Measurements from ENCODE around the gene BNIPL. TPM values are rescaled to one million over a fixed set of nuclear protein-coding genes. Genes with fewer than 3 reads are reported as not detected.

Gene BNIPL, protein sequence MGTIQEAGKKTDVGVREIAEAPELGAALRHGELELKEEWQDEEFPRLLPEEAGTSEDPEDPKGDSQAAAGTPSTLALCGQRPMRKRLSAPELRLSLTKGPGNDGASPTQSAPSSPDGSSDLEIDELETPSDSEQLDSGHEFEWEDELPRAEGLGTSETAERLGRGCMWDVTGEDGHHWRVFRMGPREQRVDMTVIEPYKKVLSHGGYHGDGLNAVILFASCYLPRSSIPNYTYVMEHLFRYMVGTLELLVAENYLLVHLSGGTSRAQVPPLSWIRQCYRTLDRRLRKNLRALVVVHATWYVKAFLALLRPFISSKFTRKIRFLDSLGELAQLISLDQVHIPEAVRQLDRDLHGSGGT
- total RNA-seq (2022; extraction: Qiagen RNA extraction; ENCODE audit: low read depth), result 0.06 to 0.20 TPM (median 0.13 TPM) in 4 of 5 replicates, not detected in the other

DNA sequence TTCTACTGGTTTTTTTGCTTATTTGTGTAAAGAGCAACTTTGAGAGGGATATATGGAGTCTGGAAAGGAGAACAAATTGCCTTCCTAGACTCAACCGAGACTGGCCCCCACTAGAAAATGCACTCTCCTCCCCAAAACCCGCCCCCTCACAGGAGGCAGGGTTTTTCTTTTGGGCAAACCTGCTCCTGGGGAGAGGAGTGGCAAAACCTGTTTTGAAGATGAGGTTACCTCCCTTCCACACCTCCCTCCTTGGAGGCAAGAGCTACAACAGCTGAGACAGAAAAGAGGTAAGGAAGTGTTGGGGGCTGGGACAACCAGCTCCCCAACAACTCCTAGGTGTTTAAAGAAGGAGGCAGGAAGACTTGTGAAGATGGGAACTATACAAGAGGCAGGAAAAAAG lies at the start of gene BNIPL:
TSS of gene BNIPL (plus strand) at position 231 of the 400 bp plus-strand sequence. CDS start at position 371, 140 bp downstream.

DNA sequence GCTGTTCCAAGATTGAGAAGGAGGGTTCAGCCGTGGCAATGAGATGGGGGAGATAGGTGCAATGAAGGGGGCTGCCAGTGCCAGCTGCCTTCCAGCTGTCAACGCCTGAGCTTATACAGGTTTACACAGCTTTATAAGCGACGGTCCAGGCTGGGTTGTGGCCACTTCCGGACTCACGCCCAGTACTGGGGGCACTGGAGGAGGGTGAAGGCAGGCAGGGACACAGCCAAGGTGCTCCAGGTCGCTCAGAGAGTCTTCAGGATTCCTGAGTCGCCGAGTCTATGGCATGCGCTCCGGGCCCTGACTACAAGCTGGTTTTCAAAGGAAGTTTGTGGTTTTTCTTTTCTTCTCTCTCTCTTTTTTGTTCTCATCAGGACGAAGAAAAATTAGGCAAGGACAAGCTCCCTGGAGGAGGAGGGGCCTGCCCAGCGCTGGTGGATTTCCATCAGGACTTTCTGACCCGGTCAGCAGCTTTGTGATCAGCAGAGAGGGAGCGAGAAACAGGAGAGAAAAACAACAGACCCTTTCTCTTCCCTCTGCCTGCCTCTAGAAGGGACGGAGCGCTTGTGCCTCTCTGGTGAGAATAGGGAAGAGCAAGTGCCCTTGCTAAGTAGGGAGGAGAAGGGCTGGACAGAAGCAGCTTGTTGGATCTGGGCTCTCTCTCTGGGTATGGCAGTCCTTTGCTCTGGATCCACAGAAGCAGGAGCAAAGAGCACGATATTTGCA lies 29.9 kb upstream of the BNIPL start, which contains the start of gene MINDY1:
TSS of gene MINDY1 (minus strand) at position 576 of the 726 bp plus-strand sequence. CDS start 4,285 bp downstream, outside the sequence.

DNA sequence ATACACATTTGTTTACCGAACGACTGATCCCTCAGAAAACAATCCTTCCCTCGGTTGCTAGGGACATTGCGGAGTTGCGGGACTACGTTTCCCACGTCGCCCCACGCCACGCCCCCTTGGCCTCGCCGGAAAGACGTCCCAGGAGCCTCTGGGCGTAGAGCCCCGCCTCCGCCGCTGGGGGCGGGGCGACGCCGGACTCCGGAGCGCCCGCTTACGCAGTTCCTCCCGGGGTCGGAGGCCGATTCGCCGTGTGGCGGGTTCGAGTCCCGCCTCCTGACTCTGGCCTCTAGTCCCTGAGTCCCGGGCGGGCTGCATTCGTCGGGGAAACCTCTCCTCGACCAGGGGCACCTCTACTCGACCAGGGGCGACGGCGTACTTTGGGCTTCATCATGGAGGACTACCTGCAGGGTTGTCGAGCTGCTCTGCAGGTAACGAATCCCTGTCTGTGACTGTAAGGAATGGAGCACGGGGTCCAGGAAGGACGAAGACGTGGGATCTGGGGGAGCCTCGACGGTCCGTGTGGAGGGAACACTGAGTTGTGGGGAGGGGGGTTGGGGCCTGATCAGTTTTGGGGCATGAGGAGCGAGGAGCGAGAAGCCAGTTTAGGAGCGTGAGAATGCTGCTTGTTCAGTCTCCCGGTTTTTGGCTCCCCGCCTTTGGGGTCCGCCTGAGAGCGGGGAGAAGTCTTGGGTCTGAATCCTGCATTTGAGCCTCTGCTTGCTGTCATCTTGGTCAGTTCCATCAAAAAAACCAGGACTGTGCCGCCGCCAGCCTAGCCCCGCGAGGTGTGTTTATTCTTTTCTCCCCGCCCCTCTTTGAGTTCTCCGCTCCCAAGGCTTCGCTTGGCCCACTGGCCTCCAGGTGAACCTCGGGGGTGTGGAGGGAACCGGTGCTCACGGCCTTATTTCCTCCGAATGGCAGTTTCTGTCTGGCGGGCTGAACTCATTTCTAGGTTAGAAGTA lies 27.9 kb upstream of the BNIPL start, which contains the start of gene PRUNE1:
TSS of gene PRUNE1 (plus strand) at position 206 of the 962 bp plus-strand sequence. CDS start at position 390, 184 bp downstream.

DNA sequence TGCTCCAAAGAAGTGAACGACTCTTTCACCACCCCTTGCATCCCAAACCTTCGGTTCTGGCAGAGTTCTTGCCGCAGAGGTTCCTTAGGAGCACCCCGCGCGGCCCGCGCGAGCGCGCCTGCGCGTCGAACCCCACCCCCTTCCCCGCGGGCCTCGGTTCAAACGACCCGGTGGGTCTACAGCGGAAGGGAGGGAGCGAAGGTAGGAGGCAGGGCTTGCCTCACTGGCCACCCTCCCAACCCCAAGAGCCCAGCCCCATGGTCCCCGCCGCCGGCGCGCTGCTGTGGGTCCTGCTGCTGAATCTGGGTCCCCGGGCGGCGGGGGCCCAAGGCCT lies 11.2 kb downstream of the BNIPL start, which contains the start of gene C1orf56:
TSS of gene C1orf56 (plus strand) at position 161 of the 334 bp plus-strand sequence. CDS start at position 258, 97 bp downstream.

DNA sequence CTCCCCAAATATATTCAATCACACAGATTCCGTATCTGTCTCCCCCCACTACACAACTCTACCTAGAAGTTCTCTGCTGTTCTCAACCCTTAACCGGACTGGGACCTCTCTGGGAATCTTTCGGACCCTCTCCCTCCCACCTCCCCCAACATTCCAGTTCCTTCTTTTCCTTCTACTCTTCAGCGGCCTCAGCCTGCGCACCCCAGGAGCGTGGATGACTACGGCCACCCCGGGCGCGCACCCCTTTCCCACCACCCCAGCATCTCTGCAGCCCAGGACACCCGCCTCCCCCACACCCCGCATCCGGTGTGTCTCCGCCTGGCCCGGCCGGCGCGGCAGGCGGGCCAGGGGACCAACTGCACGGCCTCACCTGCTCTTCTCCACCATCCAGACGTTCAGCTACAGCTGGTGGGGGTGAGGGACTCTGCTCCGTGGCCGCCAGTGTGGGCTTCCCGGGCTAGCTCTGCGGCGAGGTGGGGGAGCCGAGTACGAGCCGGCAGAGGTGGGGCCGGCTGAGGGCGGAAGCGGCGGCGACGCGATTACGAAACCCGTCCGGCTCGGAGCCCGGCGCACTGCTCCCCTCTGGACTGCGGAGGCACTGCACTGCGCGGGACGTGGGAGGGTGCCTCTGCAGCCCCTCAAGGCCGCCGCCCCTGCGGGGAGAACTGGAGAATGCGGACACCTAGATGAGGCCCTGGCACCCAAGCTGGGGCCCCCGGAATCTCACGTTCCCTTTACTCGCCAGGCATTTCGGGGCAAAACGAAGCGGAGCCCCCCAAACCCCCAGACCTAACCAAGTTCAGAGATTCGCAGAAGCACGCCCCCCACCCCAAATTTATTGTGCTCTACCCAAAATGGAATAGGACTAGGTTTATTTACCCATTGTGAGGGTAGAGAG lies 23.0 kb downstream of the BNIPL start, which contains the start of gene CDC42SE1:
TSS of gene CDC42SE1 (minus strand) at position 514 of the 898 bp plus-strand sequence. CDS start 3,892 bp downstream, outside the sequence.

DNA sequence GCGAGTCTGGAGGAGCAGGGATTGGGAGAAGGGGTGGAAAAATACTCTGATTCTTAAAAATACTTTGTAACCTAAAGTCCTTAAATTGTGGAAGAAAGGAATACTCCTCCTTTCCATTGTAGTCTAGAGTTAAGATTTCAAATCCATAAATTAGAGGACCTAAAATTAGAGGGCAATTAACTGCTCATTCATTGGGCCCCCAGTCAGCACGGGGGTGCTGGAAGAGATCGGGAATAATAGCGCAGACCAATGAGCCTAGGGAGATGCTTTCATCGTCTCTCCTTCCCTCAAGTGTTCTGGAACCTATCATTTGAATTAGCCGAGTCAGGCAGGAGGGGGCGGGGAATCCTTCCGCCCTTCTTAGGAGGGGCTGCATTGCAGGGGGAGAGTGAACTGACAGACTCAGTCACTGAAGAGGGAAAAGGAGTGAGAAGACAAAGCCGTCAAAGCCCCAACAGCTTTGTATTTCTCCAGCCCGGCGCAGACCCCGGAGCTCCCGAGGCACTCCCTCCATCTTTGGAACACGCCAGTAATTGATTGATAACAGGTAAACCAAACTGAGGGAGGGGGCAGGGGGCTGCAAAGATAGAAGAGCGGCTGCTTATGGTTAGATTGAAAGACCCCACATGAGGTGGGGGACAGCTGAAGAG lies 23.7 kb downstream of the BNIPL start, which contains the start of gene MLLT11:
TSS of gene MLLT11 (plus strand) at position 391 of the 650 bp plus-strand sequence. CDS start 6,828 bp downstream, outside the sequence.

DNA sequence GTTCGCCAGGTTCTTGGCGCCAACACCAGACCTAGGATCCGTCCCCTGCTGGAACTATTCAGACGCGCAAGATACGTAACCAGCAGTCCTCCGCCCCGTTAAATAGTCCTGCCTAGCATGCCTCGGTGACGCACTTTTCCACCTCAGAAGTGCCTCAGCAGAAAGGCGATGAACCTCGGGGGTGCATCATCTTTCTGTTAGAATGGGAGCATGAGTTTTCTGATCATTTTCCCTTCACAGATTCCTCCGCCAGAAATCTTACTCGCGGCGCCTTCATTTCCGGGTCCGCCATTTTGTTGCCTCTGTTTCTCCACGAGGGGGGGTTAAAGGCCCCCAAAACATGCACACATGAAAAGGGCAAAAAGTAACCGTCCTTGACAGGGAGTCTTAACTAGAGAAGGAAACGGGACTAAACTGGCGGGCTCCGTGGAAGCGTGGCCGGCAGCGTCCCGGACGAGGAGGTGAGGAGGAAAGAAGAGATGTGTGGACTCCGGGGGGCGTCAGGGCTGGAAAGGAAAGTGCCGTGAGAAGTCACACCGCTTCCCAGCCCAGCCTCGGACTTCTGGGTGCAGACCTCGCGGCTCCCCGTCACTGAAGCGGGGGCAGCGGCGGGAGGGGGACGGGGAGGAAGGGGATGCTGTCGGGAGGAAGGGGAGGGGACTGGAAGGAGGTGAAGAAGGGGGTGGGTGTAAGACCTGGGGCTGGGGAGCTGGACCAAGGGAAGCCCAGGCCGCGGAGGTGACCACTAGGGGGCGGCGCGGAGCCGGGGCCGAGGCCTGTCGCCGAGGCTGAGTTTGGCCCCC lies 34.3 kb downstream of the BNIPL start, which contains the start of gene GABPB2:
TSS of gene GABPB2 (plus strand) at position 288 of the 803 bp plus-strand sequence. CDS start 17,429 bp downstream, outside the sequence.

Other genes with a start within 250 kb of the BNIPL start
- gene CTSK, start 228.3 kb upstream of the BNIPL start, total RNA-seq (2022; extraction: Qiagen RNA extraction; ENCODE audit: low read depth), result 1.3 to 2.3 TPM (median 1.5 TPM) in 5 replicates
- 10.7 to 12.2 TPM (median 12.0 TPM) in 5 replicates for gene ARNT, start 160.0 kb upstream of the BNIPL start, total RNA-seq (2022; extraction: Qiagen RNA extraction; ENCODE audit: low read depth)
- not detected in 5 replicates for gene CTXND2, start 149.4 kb upstream of the BNIPL start, total RNA-seq (2022; extraction: Qiagen RNA extraction; ENCODE audit: low read depth)
- gene SETDB1, start 110.2 kb upstream of the BNIPL start, total RNA-seq (2022; extraction: Qiagen RNA extraction; ENCODE audit: low read depth), result 22.7 to 28.1 TPM (median 23.0 TPM) in 5 replicates
- 240 to 250 TPM (median 247 TPM) in 5 replicates for gene CERS2, start 61.8 kb upstream of the BNIPL start, total RNA-seq (2022; extraction: Qiagen RNA extraction; ENCODE audit: low read depth)
- gene ANXA9, start 54.3 kb upstream of the BNIPL start, total RNA-seq (2022; extraction: Qiagen RNA extraction; ENCODE audit: low read depth), result 0.54 to 1.3 TPM (median 0.70 TPM) in 5 replicates
- gene MINDY1, start 29.7 kb upstream of the BNIPL start, total RNA-seq (2022; extraction: Qiagen RNA extraction; ENCODE audit: low read depth), result 2.2 to 3.4 TPM (median 2.7 TPM) in 5 replicates
- gene PRUNE1, start 28.1 kb upstream of the BNIPL start, total RNA-seq (2022; extraction: Qiagen RNA extraction; ENCODE audit: low read depth), result 11.4 to 16.9 TPM (median 14.9 TPM) in 5 replicates
- 4.7 to 8.8 TPM (median 7.3 TPM) in 5 replicates for gene C1orf56, start 11.2 kb downstream of the BNIPL start, total RNA-seq (2022; extraction: Qiagen RNA extraction; ENCODE audit: low read depth)
- gene CDC42SE1, start 23.0 kb downstream of the BNIPL start, total RNA-seq (2022; extraction: Qiagen RNA extraction; ENCODE audit: low read depth), result 70.2 to 82.4 TPM (median 75.5 TPM) in 5 replicates
- gene MLLT11, start 23.8 kb downstream of the BNIPL start, total RNA-seq (2022; extraction: Qiagen RNA extraction; ENCODE audit: low read depth), result 10.3 to 19.6 TPM (median 18.6 TPM) in 5 replicates
- 3.3 to 3.8 TPM (median 3.4 TPM) in 5 replicates for gene GABPB2, start 34.2 kb downstream of the BNIPL start, total RNA-seq (2022; extraction: Qiagen RNA extraction; ENCODE audit: low read depth)
- 1.1 to 1.6 TPM (median 1.3 TPM) in 5 replicates for gene SEMA6C, start 110.0 kb downstream of the BNIPL start, total RNA-seq (2022; extraction: Qiagen RNA extraction; ENCODE audit: low read depth)
- not detected in 5 replicates for gene TNFAIP8L2, start 120.1 kb downstream of the BNIPL start, total RNA-seq (2022; extraction: Qiagen RNA extraction; ENCODE audit: low read depth)
- 5.7 to 9.4 TPM (median 6.1 TPM) in 5 replicates for gene LYSMD1, start 129.3 kb downstream of the BNIPL start, total RNA-seq (2022; extraction: Qiagen RNA extraction; ENCODE audit: low read depth)
- 43.6 to 49.9 TPM (median 48.2 TPM) in 5 replicates for gene SCNM1, start 129.6 kb downstream of the BNIPL start, total RNA-seq (2022; extraction: Qiagen RNA extraction; ENCODE audit: low read depth)
- 0.29 TPM in 1 of 5 replicates, not detected in the others for gene TMOD4, start 139.4 kb downstream of the BNIPL start, total RNA-seq (2022; extraction: Qiagen RNA extraction; ENCODE audit: low read depth)
- gene VPS72, start 153.6 kb downstream of the BNIPL start, total RNA-seq (2022; extraction: Qiagen RNA extraction; ENCODE audit: low read depth), result 44.9 to 58.1 TPM (median 45.6 TPM) in 5 replicates
- 42.5 to 53.0 TPM (median 43.5 TPM) in 5 replicates for gene PIP5K1A, start 162.0 kb downstream of the BNIPL start, total RNA-seq (2022; extraction: Qiagen RNA extraction; ENCODE audit: low read depth)
- 161 to 222 TPM (median 192 TPM) in 5 replicates for gene PSMD4, start 218.1 kb downstream of the BNIPL start, total RNA-seq (2022; extraction: Qiagen RNA extraction; ENCODE audit: low read depth)
- gene ZNF687, start 245.7 kb downstream of the BNIPL start, total RNA-seq (2022; extraction: Qiagen RNA extraction; ENCODE audit: low read depth), result 11.8 to 15.4 TPM (median 14.3 TPM) in 5 replicates

All from A549 treated with RU486 at 1 μM for 4 hours (cell line).